SK-N-SH treated with all-trans-retinoic acid at 6 μM for 48 hours (cell line): ENCODE data around the gene CLCN7.

ENCODE experiments used
- ARNTL ChIP-seq: fragments of 450-650 bp; formaldehyde crosslinking; IDR thresholded peaks from 2 replicates; pipeline ENCODE4 v1.5.0; 2020; ENCODE audit warnings: low read depth, mild to moderate bottlenecking, moderate library complexity, borderline replicate concordance
- BACH2 ChIP-seq: fragments of 250-450 bp; sonication (Bioruptor Pico); IDR thresholded peaks from 2 replicates; pipeline ENCODE4 v1.9.0; 2021; ENCODE audit warnings: mild to moderate bottlenecking, borderline replicate concordance
- CSDC2 ChIP-seq: fragments of 250-450 bp; sonication (Bioruptor Pico); IDR thresholded peaks from 2 replicates; pipeline ENCODE4 v1.5.0; 2020; ENCODE audit warnings: mild to moderate bottlenecking, moderate library complexity
- GLIS3 ChIP-seq: fragments of 250-450 bp; sonication (Bioruptor Pico); IDR thresholded peaks from 2 replicates; pipeline ENCODE4 v1.5.0; 2020; ENCODE audit warnings: mild to moderate bottlenecking, moderate library complexity
- ISL1 ChIP-seq: fragments of 250-450 bp; sonication (Bioruptor Pico); IDR thresholded peaks from 2 replicates; pipeline ENCODE4 v2.1.2; 2022; ENCODE audit warnings: mild to moderate bottlenecking, moderate library complexity
- OSR1 ChIP-seq: fragments of 250-450 bp; sonication (Bioruptor Pico); IDR thresholded peaks from 2 replicates; pipeline ENCODE4 v1.8.0; 2022; ENCODE audit warnings: moderate library complexity, mild to moderate bottlenecking, inconsistent platforms
- PATZ1 ChIP-seq: fragments of 250-450 bp; sonication (Bioruptor Pico); IDR thresholded peaks from 2 replicates; pipeline ENCODE4 v1.8.0; 2020; ENCODE audit warnings: mild to moderate bottlenecking, moderate library complexity, borderline replicate concordance
- PPARA ChIP-seq: fragments of 250-450 bp; sonication (Bioruptor Pico); IDR thresholded peaks from 2 replicates; pipeline ENCODE4 v1.5.0; 2020; ENCODE audit warnings: mild to moderate bottlenecking, borderline replicate concordance
- TOX ChIP-seq: fragments of 250-450 bp; sonication (Bioruptor Pico); IDR thresholded peaks from 2 replicates; pipeline ENCODE4 v1.8.0; 2021; ENCODE audit warnings: mild to moderate bottlenecking, moderate library complexity, borderline replicate concordance
- ZFP3 ChIP-seq: fragments of 250-450 bp; sonication (Bioruptor Pico); IDR thresholded peaks from 2 replicates; pipeline ENCODE4 v1.5.0; 2020; ENCODE audit warnings: mild to moderate bottlenecking, moderate library complexity
- ZFP30 ChIP-seq: fragments of 450-650 bp; formaldehyde crosslinking; IDR thresholded peaks from 2 replicates; pipeline ENCODE4 v1.5.0; 2022; ENCODE audit warnings: mild to moderate bottlenecking, moderate library complexity
- TF ChIP-seq, protein P1 (sequence below): fragments of 250-450 bp; sonication (Bioruptor Pico); IDR thresholded peaks from 2 replicates; pipeline ENCODE4 v1.8.0; 2021; ENCODE audit warnings: low read depth, mild to moderate bottlenecking, moderate library complexity, borderline replicate concordance
- TF ChIP-seq, protein P2 (sequence below): fragments of 250-450 bp; sonication (Bioruptor Pico); IDR thresholded peaks from 2 replicates; pipeline ENCODE4 v1.5.1; 2020; ENCODE audit warnings: low read depth, mild to moderate bottlenecking, moderate library complexity

GRCh38 chr16:1414532-1415260, 60.1 kb downstream of the CLCN7 start, which contains the start of gene UNKL:
- no peak for TF ChIP-seq ZFP30
- no peak for TF ChIP-seq CSDC2
- TF ChIP-seq OSR1 (CRISPR knock-in tag) = no peak
- TF ChIP-seq, protein P1, sequence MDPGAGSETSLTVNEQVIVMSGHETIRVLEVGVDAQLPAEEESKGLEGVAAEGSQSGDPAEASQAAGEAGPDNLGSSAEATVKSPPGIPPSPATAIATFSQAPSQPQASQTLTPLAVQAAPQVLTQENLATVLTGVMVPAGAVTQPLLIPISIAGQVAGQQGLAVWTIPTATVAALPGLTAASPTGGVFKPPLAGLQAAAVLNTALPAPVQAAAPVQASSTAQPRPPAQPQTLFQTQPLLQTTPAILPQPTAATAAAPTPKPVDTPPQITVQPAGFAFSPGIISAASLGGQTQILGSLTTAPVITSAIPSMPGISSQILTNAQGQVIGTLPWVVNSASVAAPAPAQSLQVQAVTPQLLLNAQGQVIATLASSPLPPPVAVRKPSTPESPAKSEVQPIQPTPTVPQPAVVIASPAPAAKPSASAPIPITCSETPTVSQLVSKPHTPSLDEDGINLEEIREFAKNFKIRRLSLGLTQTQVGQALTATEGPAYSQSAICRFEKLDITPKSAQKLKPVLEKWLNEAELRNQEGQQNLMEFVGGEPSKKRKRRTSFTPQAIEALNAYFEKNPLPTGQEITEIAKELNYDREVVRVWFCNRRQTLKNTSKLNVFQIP (CRISPR knock-in tag) = no peak
- TF ChIP-seq PATZ1 (CRISPR knock-in tag) = no peak
- no peak for TF ChIP-seq ARNTL
- TF ChIP-seq PPARA (CRISPR knock-in tag) = no peak
- no peak for TF ChIP-seq ISL1 (CRISPR knock-in tag)
- TF ChIP-seq, protein P2, sequence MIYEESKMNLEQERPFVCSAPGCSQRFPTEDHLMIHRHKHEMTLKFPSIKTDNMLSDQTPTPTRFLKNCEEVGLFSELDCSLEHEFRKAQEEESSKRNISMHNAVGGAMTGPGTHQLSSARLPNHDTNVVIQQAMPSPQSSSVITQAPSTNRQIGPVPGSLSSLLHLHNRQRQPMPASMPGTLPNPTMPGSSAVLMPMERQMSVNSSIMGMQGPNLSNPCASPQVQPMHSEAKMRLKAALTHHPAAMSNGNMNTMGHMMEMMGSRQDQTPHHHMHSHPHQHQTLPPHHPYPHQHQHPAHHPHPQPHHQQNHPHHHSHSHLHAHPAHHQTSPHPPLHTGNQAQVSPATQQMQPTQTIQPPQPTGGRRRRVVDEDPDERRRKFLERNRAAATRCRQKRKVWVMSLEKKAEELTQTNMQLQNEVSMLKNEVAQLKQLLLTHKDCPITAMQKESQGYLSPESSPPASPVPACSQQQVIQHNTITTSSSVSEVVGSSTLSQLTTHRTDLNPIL (CRISPR knock-in tag) = no peak
- TF ChIP-seq ZFP3 = no peak
- TF ChIP-seq GLIS3 (CRISPR knock-in tag) = no peak
- TF ChIP-seq BACH2 (CRISPR knock-in tag) = no peak
- no peak for TF ChIP-seq TOX (CRISPR knock-in tag)
